HEK293 (cell line): ENCODE measurements around the gene POLDIP2.

Experiments
- PRDM1 ChIP-seq: fragments of 450-650 bp; formaldehyde crosslinking; IDR thresholded peaks from 2 replicates; pipeline ENCODE4; 2016; ENCODE audit warnings: missing biosample characterization, missing genetic modification characterization
- TF ChIP-seq, protein P1 (sequence below): fragments of 450-650 bp; formaldehyde crosslinking; IDR thresholded peaks from 2 replicates; pipeline ENCODE4 v1.5.1; 2016; ENCODE audit warnings: missing biosample characterization, missing genetic modification characterization
- TF ChIP-seq, protein P2 (sequence below): sonication (generic); formaldehyde crosslinking; IDR thresholded peaks from 2 replicates; pipeline ENCODE4 v1.8.1; 2022; ENCODE audit warnings: mild to moderate bottlenecking, moderate library complexity, missing genetic modification reagents
- TF ChIP-seq, protein P3 (sequence below): fragments of 450-650 bp; formaldehyde crosslinking; IDR thresholded peaks from 2 replicates; pipeline ENCODE4 v1.5.1; 2016; ENCODE audit warnings: missing biosample characterization, missing genetic modification characterization

DNA sequence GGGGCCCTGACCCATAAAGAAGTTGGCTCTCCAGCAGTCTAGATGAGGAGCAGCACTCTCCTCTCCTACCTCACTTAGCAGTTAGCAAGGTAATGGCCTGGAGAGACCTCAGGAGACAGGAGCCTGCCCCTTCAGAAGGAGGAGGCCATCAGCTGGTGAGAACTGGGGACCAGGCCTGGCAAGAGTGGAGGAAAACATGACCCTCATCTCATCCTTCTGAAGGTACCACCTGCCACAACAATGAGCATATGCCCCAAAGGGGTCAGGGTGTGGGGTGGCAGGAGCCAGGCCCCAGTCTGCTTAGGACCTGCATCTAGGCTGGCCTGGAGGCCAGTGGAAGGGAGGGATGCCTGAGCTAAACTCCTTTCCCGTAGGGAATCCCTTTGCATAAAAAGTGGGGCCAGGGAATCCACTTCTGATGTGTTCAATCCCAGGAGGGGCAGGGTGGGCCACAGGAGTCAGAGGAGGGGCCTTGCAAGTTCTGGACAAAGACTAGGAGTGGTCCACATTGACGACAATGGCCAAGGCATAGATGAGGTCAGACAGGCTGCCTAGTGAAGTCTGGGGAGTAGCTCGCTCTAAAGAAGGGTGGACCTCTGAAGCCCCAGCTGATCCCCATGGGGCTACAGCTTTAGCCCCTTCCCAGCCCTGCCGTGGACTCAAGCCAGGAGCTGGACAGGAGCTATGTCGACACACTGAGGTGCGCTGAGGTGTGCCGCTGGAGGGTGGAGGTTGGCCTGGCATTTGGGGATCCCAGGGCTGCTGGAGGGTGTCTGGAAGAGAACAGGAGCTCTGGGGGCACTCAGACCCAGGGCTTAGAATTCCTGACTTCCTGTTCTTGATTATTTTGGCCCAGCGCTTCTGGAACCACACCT lies 6.7 kb upstream of the POLDIP2 start:
- TF ChIP-seq, protein P1, sequence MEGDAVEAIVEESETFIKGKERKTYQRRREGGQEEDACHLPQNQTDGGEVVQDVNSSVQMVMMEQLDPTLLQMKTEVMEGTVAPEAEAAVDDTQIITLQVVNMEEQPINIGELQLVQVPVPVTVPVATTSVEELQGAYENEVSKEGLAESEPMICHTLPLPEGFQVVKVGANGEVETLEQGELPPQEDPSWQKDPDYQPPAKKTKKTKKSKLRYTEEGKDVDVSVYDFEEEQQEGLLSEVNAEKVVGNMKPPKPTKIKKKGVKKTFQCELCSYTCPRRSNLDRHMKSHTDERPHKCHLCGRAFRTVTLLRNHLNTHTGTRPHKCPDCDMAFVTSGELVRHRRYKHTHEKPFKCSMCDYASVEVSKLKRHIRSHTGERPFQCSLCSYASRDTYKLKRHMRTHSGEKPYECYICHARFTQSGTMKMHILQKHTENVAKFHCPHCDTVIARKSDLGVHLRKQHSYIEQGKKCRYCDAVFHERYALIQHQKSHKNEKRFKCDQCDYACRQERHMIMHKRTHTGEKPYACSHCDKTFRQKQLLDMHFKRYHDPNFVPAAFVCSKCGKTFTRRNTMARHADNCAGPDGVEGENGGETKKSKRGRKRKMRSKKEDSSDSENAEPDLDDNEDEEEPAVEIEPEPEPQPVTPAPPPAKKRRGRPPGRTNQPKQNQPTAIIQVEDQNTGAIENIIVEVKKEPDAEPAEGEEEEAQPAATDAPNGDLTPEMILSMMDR, result no peak
- TF ChIP-seq, protein P2, sequence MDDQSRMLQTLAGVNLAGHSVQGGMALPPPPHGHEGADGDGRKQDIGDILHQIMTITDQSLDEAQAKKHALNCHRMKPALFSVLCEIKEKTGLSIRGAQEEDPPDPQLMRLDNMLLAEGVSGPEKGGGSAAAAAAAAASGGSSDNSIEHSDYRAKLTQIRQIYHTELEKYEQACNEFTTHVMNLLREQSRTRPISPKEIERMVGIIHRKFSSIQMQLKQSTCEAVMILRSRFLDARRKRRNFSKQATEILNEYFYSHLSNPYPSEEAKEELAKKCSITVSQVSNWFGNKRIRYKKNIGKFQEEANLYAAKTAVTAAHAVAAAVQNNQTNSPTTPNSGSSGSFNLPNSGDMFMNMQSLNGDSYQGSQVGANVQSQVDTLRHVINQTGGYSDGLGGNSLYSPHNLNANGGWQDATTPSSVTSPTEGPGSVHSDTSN (CRISPR knock-in tag), result no peak
- TF ChIP-seq, protein P3, sequence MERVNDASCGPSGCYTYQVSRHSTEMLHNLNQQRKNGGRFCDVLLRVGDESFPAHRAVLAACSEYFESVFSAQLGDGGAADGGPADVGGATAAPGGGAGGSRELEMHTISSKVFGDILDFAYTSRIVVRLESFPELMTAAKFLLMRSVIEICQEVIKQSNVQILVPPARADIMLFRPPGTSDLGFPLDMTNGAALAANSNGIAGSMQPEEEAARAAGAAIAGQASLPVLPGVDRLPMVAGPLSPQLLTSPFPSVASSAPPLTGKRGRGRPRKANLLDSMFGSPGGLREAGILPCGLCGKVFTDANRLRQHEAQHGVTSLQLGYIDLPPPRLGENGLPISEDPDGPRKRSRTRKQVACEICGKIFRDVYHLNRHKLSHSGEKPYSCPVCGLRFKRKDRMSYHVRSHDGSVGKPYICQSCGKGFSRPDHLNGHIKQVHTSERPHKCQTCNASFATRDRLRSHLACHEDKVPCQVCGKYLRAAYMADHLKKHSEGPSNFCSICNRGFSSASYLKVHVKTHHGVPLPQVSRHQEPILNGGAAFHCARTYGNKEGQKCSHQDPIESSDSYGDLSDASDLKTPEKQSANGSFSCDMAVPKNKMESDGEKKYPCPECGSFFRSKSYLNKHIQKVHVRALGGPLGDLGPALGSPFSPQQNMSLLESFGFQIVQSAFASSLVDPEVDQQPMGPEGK (tag by site-specific recombination), result no peak
- TF ChIP-seq PRDM1, result no peak
